RPMI7951 (cell line): ENCODE results near the gene PAX7. TPM values are rescaled to one million over a fixed set of nuclear protein-coding genes. Genes with fewer than 3 reads are reported as not detected.

ENCODE experiments used
- DNase-seq: peaks from one replicate; pipeline ENCODE4 v3.0.0-alpha.2; 2012; ENCODE audit warnings: low read depth
- total RNA-seq: library from RNA; depleted of rRNA; stranded (reverse); fragments of >200 nt; shearing (Covaris generic); gene quantifications from 2 replicates; pipeline ENCODE4 v1.2.3, GENCODE V29; 2014

PAX7 gene
- total RNA-seq, 1 experiment from 2014 or later = not detected

GRCh38 chr1:18618546-18619466 lies 11.8 kb upstream of the PAX7 start:
- DNase-seq = peak; percentile 82

DNA sequence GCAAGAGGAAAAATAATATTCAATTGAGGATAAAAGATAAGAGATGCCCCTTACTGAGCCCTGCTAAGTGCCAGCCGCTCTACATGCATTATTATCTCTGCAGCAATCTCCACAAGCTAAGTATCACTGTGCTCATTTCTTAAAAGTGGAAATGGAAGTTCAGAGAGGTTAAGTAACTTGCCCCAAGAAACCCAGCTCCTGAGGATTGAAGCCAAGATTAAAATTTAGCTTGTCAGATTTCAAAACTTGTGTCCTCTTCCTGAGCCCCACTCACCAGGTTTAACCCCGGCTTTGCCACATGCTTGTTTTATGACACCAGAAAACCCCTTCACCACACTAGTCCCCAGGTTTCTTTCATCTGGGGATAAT lies 11.2 kb upstream of the PAX7 start:
- DNase-seq = no peak

GRCh38 chr1:18628511-18628910 lies 2.1 kb upstream of the PAX7 start:
- no peak for DNase-seq

- no peak for DNase-seq
Measured at GRCh38 chr1:18629659-18630510, 761 bp upstream of the PAX7 start.

DNA sequence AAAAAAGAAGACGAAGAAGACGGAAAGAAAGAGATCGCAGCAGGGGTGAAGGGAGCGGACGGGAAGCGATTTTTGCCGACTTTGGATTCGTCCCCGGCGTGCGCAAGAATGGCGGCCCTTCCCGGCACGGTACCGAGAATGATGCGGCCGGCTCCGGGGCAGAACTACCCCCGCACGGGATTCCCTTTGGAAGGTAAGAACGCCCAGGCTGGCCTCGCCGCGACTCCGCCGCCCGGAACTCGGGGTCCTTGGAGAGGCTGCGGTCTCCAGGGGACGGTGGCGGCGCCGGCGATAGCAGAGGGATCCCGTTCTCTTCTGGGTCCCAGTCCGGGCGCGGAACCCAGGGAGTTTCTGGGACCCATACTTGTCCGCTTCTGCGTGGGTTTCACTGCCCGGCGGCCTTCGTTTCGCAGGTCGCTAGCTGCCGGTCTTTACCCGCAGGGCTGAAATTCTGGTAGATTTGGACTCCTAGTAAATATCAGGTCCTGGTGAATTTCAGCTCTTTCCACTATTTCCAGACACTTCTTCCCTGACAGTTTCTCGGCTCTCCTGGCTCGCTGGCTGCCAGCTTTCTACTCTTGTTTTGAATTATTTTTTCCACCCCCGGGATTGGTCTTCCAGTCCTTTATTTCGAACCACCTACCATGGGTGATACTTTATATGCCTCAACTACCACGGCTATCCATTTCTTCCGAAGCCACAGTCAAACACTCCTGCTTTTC lies 1.0 kb downstream of the PAX7 start:
- no peak for DNase-seq

DNA sequence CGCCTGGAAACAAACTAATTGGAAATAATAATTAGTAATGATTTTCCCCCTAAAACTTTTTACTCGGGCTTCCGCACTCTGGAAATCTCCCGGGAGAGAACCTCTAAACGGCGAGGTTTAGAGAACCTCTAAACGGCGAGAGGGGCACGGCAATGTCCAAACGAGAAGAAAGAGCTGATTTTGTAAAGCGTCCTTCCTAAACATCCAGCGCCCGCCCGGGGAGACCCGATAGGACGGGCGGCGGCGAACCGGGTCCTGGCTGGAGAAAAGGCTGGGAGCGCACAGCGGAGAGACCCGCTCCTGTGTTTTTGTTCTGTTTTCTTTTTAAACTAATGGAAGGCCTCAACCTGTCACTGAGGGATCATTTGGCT lies 1.6 kb downstream of the PAX7 start:
- DNase-seq = no peak

DNA sequence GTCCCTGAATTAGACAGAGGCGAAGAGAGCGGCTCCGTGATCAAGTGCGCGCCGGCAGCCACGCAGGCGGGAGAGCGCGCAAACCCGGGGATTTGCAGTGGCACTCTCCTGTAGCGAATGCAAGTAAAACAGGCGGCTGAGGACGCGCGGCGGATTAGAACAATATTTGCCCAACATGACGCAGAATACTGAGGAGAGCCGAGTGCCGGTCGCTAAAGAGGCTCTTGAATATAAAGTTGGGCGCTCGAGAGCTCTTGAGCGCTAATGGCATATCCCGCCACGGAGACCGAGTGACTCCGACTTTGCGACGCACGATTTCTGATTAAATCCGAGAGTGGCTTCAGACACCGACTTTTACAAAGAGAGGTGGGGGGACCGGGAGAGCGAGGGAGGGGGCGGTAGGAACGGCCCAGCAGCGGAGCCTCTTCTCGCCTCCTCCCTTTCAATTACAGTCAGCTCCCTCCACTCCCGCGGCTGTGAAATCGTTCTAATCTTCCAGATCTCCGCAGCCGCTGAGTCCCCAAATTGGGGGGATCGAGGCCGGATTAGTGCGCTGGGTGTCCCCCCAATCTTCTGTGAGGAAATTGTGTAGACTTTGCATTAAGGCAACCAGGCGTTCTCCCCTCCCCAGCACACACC lies 2.3 kb downstream of the PAX7 start:
- DNase-seq = no peak

DNA sequence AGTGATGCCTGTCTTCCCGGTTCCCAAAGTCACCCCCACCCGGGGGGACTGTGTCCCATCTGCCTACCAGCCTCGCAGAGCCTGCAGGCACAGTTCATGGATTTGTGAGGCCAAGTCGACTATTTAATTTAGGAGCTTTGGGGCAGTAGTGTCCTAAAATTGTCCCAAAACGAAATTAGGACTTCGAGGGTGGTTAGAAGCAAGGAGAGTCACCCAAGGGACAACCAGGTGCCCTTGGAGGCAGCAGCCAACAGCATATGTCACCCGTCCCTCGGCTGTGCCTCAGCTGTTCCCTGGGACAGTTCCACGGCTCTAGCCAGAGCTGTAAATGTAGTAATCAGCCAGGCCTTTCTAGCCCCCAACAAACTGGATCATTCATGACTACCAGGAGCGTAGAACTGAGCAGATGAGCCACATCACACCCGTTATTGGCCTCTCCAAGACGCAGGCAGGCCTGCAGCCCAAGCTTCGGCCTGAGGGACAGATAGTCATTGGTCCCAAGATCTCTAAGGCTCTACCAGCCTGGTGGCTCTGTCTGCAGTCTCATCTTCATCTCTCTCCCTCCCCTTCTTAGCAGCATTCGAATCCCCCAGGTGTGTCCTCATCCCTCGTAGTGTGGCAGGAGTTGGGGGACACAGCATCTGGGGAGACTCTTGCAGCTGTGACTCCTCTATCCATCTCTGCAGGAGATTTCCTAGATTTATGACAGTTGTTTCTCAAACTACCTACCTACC lies 2.9 kb downstream of the PAX7 start:
- DNase-seq = no peak

DNA sequence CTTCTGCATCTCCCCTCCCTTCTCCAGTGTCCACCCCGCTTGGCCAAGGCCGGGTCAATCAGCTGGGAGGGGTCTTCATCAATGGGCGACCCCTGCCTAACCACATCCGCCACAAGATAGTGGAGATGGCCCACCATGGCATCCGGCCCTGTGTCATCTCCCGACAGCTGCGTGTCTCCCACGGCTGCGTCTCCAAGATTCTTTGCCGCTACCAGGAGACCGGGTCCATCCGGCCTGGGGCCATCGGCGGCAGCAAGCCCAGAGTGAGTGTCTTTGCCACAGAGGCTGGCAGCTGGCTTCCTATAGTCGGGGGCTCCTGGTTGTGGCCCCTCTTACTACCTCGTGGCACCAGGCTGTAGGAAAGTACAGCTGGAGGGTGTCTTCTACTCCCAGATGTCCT lies 3.6 kb downstream of the PAX7 start:
- DNase-seq = no peak

GRCh38 chr1:18635070-18635577 lies 4.5 kb downstream of the PAX7 start:
- DNase-seq = no peak

DNA sequence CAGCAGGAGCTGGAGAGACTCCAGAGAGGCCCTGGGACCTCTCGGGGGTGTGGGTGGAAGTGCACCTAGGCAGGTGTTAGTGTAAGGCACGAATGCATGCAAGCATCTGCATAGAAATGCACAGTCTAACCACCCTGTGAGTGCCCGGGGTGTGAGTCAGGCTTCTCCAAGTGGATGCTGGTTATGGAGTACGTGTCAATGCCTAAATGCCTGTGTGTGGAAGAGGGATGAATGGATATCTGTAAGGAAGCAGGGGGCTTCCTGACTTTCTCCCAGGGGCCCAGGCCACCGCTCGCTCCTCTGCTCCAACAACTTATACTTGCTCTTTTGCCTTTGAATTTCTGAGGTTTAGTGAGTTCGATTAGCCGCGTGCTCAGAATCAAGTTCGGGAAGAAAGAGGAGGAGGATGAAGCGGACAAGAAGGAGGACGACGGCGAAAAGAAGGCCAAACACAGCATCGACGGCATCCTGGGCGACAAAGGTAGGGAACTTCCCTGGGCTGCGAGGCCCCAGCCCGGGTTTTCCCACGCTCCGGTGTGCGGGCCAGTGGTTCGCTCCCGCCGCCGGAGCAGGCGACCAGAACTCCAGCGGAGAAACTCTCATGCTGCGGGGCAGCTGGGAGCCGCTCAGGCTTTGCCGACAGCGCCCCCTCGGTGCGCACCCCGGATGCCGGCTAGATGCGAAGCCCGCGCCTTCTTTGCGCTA lies 5.4 kb downstream of the PAX7 start:
- DNase-seq = no peak

- no peak for DNase-seq
Measured at GRCh38 chr1:18636596-18637508, 6.2 kb downstream of the PAX7 start.

- no peak for DNase-seq
Measured at GRCh38 chr1:18637511-18637960, 6.9 kb downstream of the PAX7 start.

- no peak for DNase-seq
Measured at GRCh38 chr1:18637962-18638834, 7.6 kb downstream of the PAX7 start.

GRCh38 chr1:18638835-18639364 lies 8.3 kb downstream of the PAX7 start:
- DNase-seq = no peak

DNA sequence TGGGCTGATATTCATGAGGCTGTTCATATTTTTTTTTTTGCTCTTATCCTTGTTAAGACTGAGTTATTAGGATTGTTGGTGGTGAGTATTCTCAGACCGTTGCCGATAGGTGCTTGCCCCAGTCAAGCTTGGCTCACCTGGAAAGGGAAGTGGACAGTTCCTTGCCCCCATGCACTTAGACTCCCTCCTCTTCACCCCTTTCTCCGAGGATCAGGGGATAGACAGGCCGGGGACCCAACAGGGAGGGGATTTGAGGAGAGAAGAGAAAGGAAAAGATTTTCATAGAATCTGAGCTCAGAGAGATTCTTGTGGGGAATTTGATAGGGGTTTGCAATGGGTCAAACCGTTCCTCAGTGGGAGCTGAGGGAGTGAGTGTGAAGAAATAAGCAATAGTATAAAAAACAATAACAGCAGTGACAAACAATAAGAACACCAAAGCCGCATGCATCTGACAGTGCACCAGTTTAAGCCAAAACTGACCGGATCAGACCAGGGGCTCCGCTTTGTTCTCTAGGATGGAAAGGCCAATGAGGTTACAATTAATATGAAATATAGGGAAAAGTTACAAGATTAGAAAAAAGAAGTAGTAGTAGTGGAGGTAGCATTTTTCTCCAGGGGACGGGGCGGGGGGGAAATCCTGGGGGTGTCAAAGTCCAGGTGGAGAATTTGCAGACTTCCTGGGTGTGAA lies 8.9 kb downstream of the PAX7 start:
- no peak for DNase-seq
